H9 (cell line): ENCODE data around the gene VWF. TPM values are rescaled to one million over a fixed set of nuclear protein-coding genes. Genes with fewer than 3 reads are reported as not detected.

Experiments used
- DNase-seq: peaks from one replicate; pipeline ENCODE4 v3.0.0-alpha.2; 2017
- H2AFZ ChIP-seq: one replicate; pipeline ENCODE4 v1.6.1; 2013; ENCODE audit warnings: mild to moderate bottlenecking, low read length, control low read depth, moderate library complexity
- H2AK5ac ChIP-seq: 2 replicates; pipeline ENCODE4 v1.6.1; 2013; ENCODE audit warnings: low read length, control low read depth, mixed read lengths; ENCODE audit not compliant: insufficient read length
- H2BK120ac ChIP-seq: one replicate; pipeline ENCODE4 v1.6.1; 2013; ENCODE audit warnings: low read depth, mild to moderate bottlenecking, low read length, control low read depth, inconsistent platforms; ENCODE audit not compliant: poor library complexity, severe bottlenecking
- H2BK12ac ChIP-seq: 2 replicates; pipeline ENCODE4 v1.6.1; 2013; ENCODE audit warnings: low read length, control low read depth, mixed read lengths, low read depth; ENCODE audit not compliant: insufficient read length
- H2BK15ac ChIP-seq: 2 replicates; pipeline ENCODE4 v1.6.1; 2013; ENCODE audit warnings: low read depth, low read length, control low read depth
- H2BK20ac ChIP-seq: one replicate; pipeline ENCODE4 v1.6.1; 2013; ENCODE audit warnings: low read depth, mild to moderate bottlenecking, low read length, control low read depth, inconsistent platforms; ENCODE audit not compliant: poor library complexity, severe bottlenecking
- H2BK5ac ChIP-seq: 2 replicates; pipeline ENCODE4 v1.6.1; 2013; ENCODE audit warnings: low read length, control low read depth, mixed read lengths; ENCODE audit not compliant: insufficient read length
- H3K14ac ChIP-seq: 2 replicates; pipeline ENCODE4 v1.6.1; 2013; ENCODE audit warnings: low read length, control low read depth; ENCODE audit not compliant: insufficient read depth
- H3K18ac ChIP-seq: 2 replicates; pipeline ENCODE4 v1.6.1; 2013; ENCODE audit warnings: low read depth, mild to moderate bottlenecking, mixed read lengths, low read length, control low read depth; ENCODE audit not compliant: insufficient read length
- H3K23ac ChIP-seq: 2 replicates; pipeline ENCODE4 v1.6.1; 2013; ENCODE audit warnings: low read length, control low read depth, mixed read lengths, low read depth; ENCODE audit not compliant: insufficient read length
- H3K23me2 ChIP-seq: 2 replicates; pipeline ENCODE4 v1.6.1; 2013; ENCODE audit warnings: low read depth, mild to moderate bottlenecking, mixed read lengths, low read length, control low read depth; ENCODE audit not compliant: insufficient read length, poor library complexity, severe bottlenecking
- H3K27ac ChIP-seq: 2 replicates; pipeline ENCODE4 v1.5.1; 2013; ENCODE audit warnings: low read length, control low read depth, mixed read lengths, low read depth; ENCODE audit not compliant: insufficient read length
- H3K27me3 ChIP-seq: 2 replicates; pipeline ENCODE4 v1.6.1; 2013; ENCODE audit warnings: low read length, control low read depth, inconsistent platforms; ENCODE audit not compliant: insufficient read depth
- H3K4ac ChIP-seq: 2 replicates; pipeline ENCODE4 v1.6.1; 2013; ENCODE audit warnings: low read depth, mild to moderate bottlenecking, control low read depth, inconsistent platforms, low read length, moderate library complexity
- H3K4me1 ChIP-seq: 2 replicates; pipeline ENCODE4 v1.6.1; 2013; ENCODE audit warnings: low read length, control low read depth, inconsistent platforms; ENCODE audit not compliant: insufficient read depth
- H3K4me2 ChIP-seq: 2 replicates; pipeline ENCODE4 v1.6.1; 2013; ENCODE audit warnings: low read length, control low read depth, mixed read lengths; ENCODE audit not compliant: insufficient read length, insufficient read depth
- H3K56ac ChIP-seq: 2 replicates; pipeline ENCODE4 v1.6.1; 2013; ENCODE audit warnings: low read depth, mild to moderate bottlenecking, mixed read lengths, low read length, control low read depth; ENCODE audit not compliant: insufficient read length
- H3K79me1 ChIP-seq: 2 replicates; pipeline ENCODE4 v1.6.1; 2013; ENCODE audit warnings: low read depth, mild to moderate bottlenecking, moderate library complexity, low read length, control low read depth, inconsistent platforms; ENCODE audit not compliant: insufficient read depth, poor library complexity, severe bottlenecking
- H3K79me2 ChIP-seq: 2 replicates; pipeline ENCODE4 v1.6.1; 2013; ENCODE audit warnings: low read length, control low read depth, inconsistent platforms; ENCODE audit not compliant: insufficient read depth
- H3K9ac ChIP-seq: 2 replicates; pipeline ENCODE4 v1.6.1; 2013; ENCODE audit warnings: low read length, control low read depth, mixed read lengths; ENCODE audit not compliant: insufficient read length; ENCODE audit errors: extremely low read depth
- H3K9me3 ChIP-seq: one replicate; pipeline ENCODE4 v1.6.1; 2013; ENCODE audit warnings: low read depth, low read length, inconsistent platforms; ENCODE audit not compliant: control insufficient read depth
- H3T11ph ChIP-seq: one replicate; pipeline ENCODE4 v1.6.1; 2013; ENCODE audit warnings: mild to moderate bottlenecking, low read length, control low read depth, inconsistent platforms
- H4K20me1 ChIP-seq: one replicate; pipeline ENCODE4 v1.6.1; 2013; ENCODE audit not compliant: control insufficient read depth, insufficient read length, insufficient read depth
- H4K5ac ChIP-seq: 2 replicates; pipeline ENCODE4 v1.6.1; 2013; ENCODE audit warnings: low read depth, mild to moderate bottlenecking, mixed read lengths, low read length, control low read depth; ENCODE audit not compliant: insufficient read length
- H4K8ac ChIP-seq: replicated peaks from 2 replicates; pipeline ENCODE4 v1.6.1; 2013; ENCODE audit warnings: low read length, control low read depth, mixed read lengths, low read depth; ENCODE audit not compliant: insufficient read length
- H4K91ac ChIP-seq: 2 replicates; pipeline ENCODE4 v1.6.1; 2013; ENCODE audit warnings: low read depth, mild to moderate bottlenecking, moderate library complexity, mixed read lengths, low read length, control low read depth; ENCODE audit not compliant: insufficient read length
- H3K27ac Mint-ChIP-seq, 3 experiments: 2 replicates in 2 of 3; 3 replicates in 1 of 3; pipeline ENCODE4 v1.8.0; 2020 to 2021; ENCODE audit warnings: mixed read lengths in 3 of 3, mild to moderate bottlenecking in 1 of 3, moderate library complexity in 1 of 3
- H3K27me3 Mint-ChIP-seq: 2 replicates; pipeline ENCODE4 v1.8.0; 2021; ENCODE audit warnings: low read depth, mild to moderate bottlenecking, moderate library complexity, mixed read lengths
- H3K36me3 Mint-ChIP-seq, 3 experiments: 2 replicates in 2 of 3; 3 replicates in 1 of 3; pipeline ENCODE4 v1.8.0; 2020 to 2021; ENCODE audit warnings: low read depth in 3 of 3, mixed read lengths in 3 of 3; ENCODE audit not compliant: insufficient read depth in 1 of 3
- H3K4me1 Mint-ChIP-seq, 2 experiments: 2 replicates each; pipeline ENCODE4 v1.8.0; 2020; ENCODE audit warnings: mixed read lengths in 2 of 2
- H3K4me3 Mint-ChIP-seq, 2 experiments: 2 replicates in 1 of 2; 3 replicates in 1 of 2; pipeline ENCODE4 v1.8.0; 2020 to 2021; ENCODE audit warnings: mild to moderate bottlenecking in 2 of 2, mixed read lengths in 2 of 2, moderate library complexity in 1 of 2
- H3K9me3 Mint-ChIP-seq, 2 experiments: 2 replicates in 1 of 2; 3 replicates in 1 of 2; pipeline ENCODE4 v1.8.0; 2020; ENCODE audit warnings: mild to moderate bottlenecking in 2 of 2, mixed read lengths in 2 of 2, moderate library complexity in 1 of 2
- WGBS: extraction: QIAGEN DNeasy Blood & Tissue Kit; methylation state at CpG from one replicate; pipeline ENCODE4 v1.1.7; 2013; ENCODE audit warnings: missing lambda C conversion rate, low lambda C conversion rate, mixed read lengths; ENCODE audit not compliant: insufficient read length; ENCODE audit errors: extremely low coverage; 5-methylcytosine and 5-hydroxymethylcytosine counted together
- total RNA-seq: library from RNA; stranded (reverse); gene quantifications from 2 replicates; pipeline ENCODE4 v1.2.1, GENCODE V29; 2021
- TF ChIP-seq, protein P1 (sequence below): fragments of 200-600 bp; sonication (generic); conservative IDR thresholded peaks from 3 replicates; pipeline ENCODE4 v1.8.0; 2021; ENCODE audit warnings: antibody characterized with exemption, mild to moderate bottlenecking

The VWF gene
- total RNA-seq, 1 experiment from 2014 or later = 0.17 TPM

GRCh38 chr12:5967645-5968415 lies 156.6 kb downstream of the VWF start:
- H3K9ac ChIP-seq = no peak overlapping the region
- no peak overlapping the region for H4K5ac ChIP-seq
- H3K4me1 ChIP-seq = peaks cover 12% of the 10 kb centered on the region; the same call in 1 of the 2 replicates
- no peaks in the 10 kb centered on the region; a peak in 1 of 7 replicates for H3K36me3 Mint-ChIP-seq
- no peak overlapping the region for H3K18ac ChIP-seq
- no CpG with 5 or more reads among the region's 17 CpGs for WGBS
- H3K9me3 Mint-ChIP-seq = no peaks in the 10 kb centered on the region
- peak; percentile 26 for DNase-seq
- TF ChIP-seq, protein P1, sequence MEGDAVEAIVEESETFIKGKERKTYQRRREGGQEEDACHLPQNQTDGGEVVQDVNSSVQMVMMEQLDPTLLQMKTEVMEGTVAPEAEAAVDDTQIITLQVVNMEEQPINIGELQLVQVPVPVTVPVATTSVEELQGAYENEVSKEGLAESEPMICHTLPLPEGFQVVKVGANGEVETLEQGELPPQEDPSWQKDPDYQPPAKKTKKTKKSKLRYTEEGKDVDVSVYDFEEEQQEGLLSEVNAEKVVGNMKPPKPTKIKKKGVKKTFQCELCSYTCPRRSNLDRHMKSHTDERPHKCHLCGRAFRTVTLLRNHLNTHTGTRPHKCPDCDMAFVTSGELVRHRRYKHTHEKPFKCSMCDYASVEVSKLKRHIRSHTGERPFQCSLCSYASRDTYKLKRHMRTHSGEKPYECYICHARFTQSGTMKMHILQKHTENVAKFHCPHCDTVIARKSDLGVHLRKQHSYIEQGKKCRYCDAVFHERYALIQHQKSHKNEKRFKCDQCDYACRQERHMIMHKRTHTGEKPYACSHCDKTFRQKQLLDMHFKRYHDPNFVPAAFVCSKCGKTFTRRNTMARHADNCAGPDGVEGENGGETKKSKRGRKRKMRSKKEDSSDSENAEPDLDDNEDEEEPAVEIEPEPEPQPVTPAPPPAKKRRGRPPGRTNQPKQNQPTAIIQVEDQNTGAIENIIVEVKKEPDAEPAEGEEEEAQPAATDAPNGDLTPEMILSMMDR = no peak
- no peak overlapping the region for H3K4me2 ChIP-seq
- H3K23ac ChIP-seq = no peak overlapping the region
- no peak overlapping the region for H2BK20ac ChIP-seq
- H3K79me1 ChIP-seq = no peaks in the 10 kb centered on the region
- no peaks in the 10 kb centered on the region for H3K9me3 ChIP-seq
- no peak overlapping the region for H2AK5ac ChIP-seq
- H4K20me1 ChIP-seq = no peaks in the 10 kb centered on the region
- no peak overlapping the region for H3K27ac Mint-ChIP-seq
- H4K91ac ChIP-seq = no peak overlapping the region
- H3K79me2 ChIP-seq = no peaks in the 10 kb centered on the region
- no peak overlapping the region for H4K8ac ChIP-seq
- no peaks in the 10 kb centered on the region for H3K27me3 ChIP-seq
- no peak overlapping the region for H3T11ph ChIP-seq
- no peak overlapping the region for H2BK5ac ChIP-seq
- no peak overlapping the region for H3K14ac ChIP-seq
- H3K23me2 ChIP-seq = no peaks in the 10 kb centered on the region
- H3K4ac ChIP-seq = no peak overlapping the region
- H3K27ac ChIP-seq = no peak overlapping the region
- H3K56ac ChIP-seq = no peak overlapping the region
- H2AFZ ChIP-seq = no peak overlapping the region
- H3K4me3 Mint-ChIP-seq = no peak overlapping the region
- peaks cover 34% of the 10 kb centered on the region for H3K27me3 Mint-ChIP-seq
- no peak overlapping the region for H2BK12ac ChIP-seq
- no peak overlapping the region for H2BK15ac ChIP-seq
- H3K4me1 Mint-ChIP-seq = peaks cover 27 to 38% of the 10 kb centered on the region in 2 experiments
- H2BK120ac ChIP-seq = no peak overlapping the region
